Heart right ventricle (tissue), 16 donors: ENCODE results near the gene KHSRP. TPM values are rescaled to one million over a fixed set of nuclear protein-coding genes. Genes with fewer than 3 reads are reported as not detected.
"Not testable (repeated sequence)": the region's sequence is repeated elsewhere in the genome, so short reads cannot be mapped to it uniquely, and the experiment has no call there.

Experiments used
- ATAC-seq, 8 donors: fragments of 200-7000 bp; cut with Tn5 transposase; one replicate each; pipeline ENCODE4 v1.9.1; 2020; ENCODE audit warnings: mild to moderate bottlenecking in 8 of 8, moderate library complexity in 8 of 8, moderate number of reproducible peaks in 1 of 8
- DNase-seq, 2 donors: peaks; one replicate each; pipeline ENCODE4 v3.0.0-alpha.2; 2020
- H3K27ac ChIP-seq, 10 donors: fragments of 200-600 bp; sonication (generic) in 2 of 10; one replicate each; pipeline versions ENCODE4 v1.5.0 to v1.8.0; 2020 to 2022; ENCODE audit warnings: mild to moderate bottlenecking in 3 of 10
- H3K27me3 ChIP-seq, 7 donors: fragments of 200-600 bp; one replicate each; pipeline ENCODE4 v1.8.0; 2021 to 2022; ENCODE audit warnings: mild to moderate bottlenecking in 2 of 7
- H3K36me3 ChIP-seq, 9 donors: fragments of 200-600 bp; sonication (generic) in 1 of 9; one replicate each; pipeline versions ENCODE4 v1.5.0 to v1.8.0; 2020 to 2022; ENCODE audit warnings: mild to moderate bottlenecking in 2 of 9
- H3K4me1 ChIP-seq, 9 donors: fragments of 200-600 bp; sonication (generic) in 1 of 9; one replicate each; pipeline versions ENCODE4 v1.5.0 to v1.8.0; 2020 to 2022; ENCODE audit warnings: mild to moderate bottlenecking in 4 of 9
- H3K4me3 ChIP-seq, 10 donors: fragments of 200-600 bp; sonication (generic) in 2 of 10; one replicate each; pipeline versions ENCODE4 v1.5.0 to v1.8.0; 2020 to 2022; ENCODE audit warnings: mild to moderate bottlenecking in 7 of 10, moderate library complexity in 2 of 10
- H3K9me3 ChIP-seq, 11 donors: fragments of 200-600 bp in 10 of 11; sonication (generic) in 2 of 11; one replicate each; pipeline versions ENCODE4 v1.5.0 to v1.8.0; 2013 to 2022; ENCODE audit warnings: mild to moderate bottlenecking in 2 of 11, control low read depth in 1 of 11, moderate library complexity in 1 of 11
- WGBS, 2 donors: extraction: QIAGEN DNeasy Blood & Tissue Kit; methylation state at CpG; one replicate each; pipeline ENCODE4 v1.1.7; 2013; ENCODE audit warnings: inconsistent platforms in 1 of 2; 5-methylcytosine and 5-hydroxymethylcytosine counted together
- intact Hi-C, 10 donors: fragments of 100-400 bp; cut with DNase I; formaldehyde crosslinking; loops; one replicate each; pipeline versions ENCODE4 v1.11.1 to v1.14.2; 2022
- polyA plus RNA-seq, 2 donors: library from polyadenylated mRNA; stranded (reverse); fragments of 200-250 nt; gene quantifications; one replicate each; pipeline ENCODE4 v1.2.3, GENCODE V29; 2013
- total RNA-seq, 10 donors: library from RNA; stranded (reverse); fragmentation: NEBNext Ultra II Directional in 3 of 10; extraction: Animal tissue kit (Norgen Biotek cat#: 25700) in 3 of 10; gene quantifications; one replicate each; pipeline versions ENCODE4 v1.2.1 to v1.2.4, GENCODE V29; 2021 to 2023
- TF ChIP-seq, protein P1 (sequence below), 9 donors: fragments of 200-600 bp; sonication (generic) in 2 of 9; IDR thresholded peaks; one replicate each; pipeline versions ENCODE4 v1.5.0 to v1.8.0; 2021 to 2022; ENCODE audit warnings: antibody characterized with exemption in 9 of 9, mild to moderate bottlenecking in 5 of 9, moderate library complexity in 1 of 9
- donor health status: Arrhythmogenic right ventricular cardiomyopathy.
- donor health status: ischemic (EF 13 %, LVEDD 7.1; RV severe dilation, severe dysfunction).
- donor health status: healthy with polysubstance abuse.
- donor health status: DM: no; HTN: yes; CAD: no.
- donor health status: DM: no; HTN: no; CAD: no.
- donor health status: ischemic (EF 25% LVEDD 6.9; RV normal size, moderate dysfunction).
- donor health status: ischemic (EF 25% LVEDD 5.7; RV mildly dilated, moderate dysfunction).
- donor health status: healthy.
- donor health status: DM: yes; HTN: yes; CAD: no.
- donor health status: Ischemic cardiomyopathy.
- donor health status: ischemic (EF 35%, LVEDD 5.7; RV mildly dilated, moderate dysfunction).
- donor health status: nonischemic (EF 11% LVEDD 7.7; RV severe dilation, severe dysfunction).
- donor health status: DM: yes; HTN: yes; CAD: no.
- donor health status: PGD.
- donor health status: ischemic (EF 29% LVEDD 5.4; RV normal size, mild dysfunction).
- donor health status: nonischemic (EF 23%, LVEDD 6.1; RV moderate dilation, normal function).

KHSRP gene
- total and polyA plus RNA-seq, 12 donors, result 50.9 to 125 (median 86.4) TPM

DNA sequence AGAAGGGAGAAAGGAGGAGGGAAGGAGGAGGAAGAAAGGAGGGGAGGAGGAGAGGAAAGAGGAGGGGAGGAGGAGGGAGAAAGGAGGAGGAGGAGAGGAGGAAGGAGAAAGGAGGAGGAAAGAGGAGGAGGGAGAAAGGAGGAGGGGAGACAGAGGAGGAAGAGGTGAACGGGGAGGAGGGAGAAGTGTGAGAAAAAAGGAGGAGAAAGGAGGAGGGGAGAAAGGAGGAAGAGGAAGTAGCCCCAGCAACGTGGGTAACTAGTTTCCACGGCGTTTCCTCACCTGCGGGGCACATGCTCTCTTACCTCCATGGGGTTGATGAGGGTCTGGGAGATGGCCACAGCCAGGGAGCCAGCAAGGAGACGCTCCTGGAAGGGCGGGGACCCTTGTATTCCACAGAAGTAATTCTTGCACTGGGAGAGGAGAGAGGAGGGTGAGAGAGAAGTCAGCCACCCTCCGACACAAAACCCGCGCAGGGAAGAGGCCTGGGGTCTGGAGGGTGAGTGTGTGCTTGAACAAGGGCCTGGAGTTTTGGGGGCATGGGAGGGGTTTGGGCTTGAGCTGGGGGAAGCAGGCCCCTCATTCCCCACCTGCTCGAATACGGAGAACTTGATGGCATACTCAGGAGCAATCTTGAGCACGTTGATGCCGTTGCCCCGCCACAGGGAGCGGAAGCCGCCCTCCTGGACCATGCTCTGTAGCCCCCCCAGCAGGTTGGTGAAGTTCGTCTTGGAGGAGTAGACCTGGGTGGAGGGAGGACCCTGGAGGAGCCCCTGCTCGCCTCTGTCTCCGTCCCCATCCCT is 5.0 kb upstream of the KHSRP start:
- Histone ChIP-seq H3K9me3 (no peaks in the 10 kb centered on the region), H3K36me3 (no peaks in the 10 kb centered on the region), H3K27me3 (no peaks in the 10 kb centered on the region), H3K4me3 (no peak overlapping the region), H3K27ac (no peak overlapping the region), H3K4me1 (peaks cover 0 to 7% (median 4%) of the 10 kb centered on the region in 9 donors)
- DNase-seq, result no peak
- intact Hi-C loops, result loop anchor here in 1 of 10 donors (10.0 kb wide), 1 partner anchor 55 kb away; the partner anchor contains the start of genes ALKBH7 and PSPN
- ATAC-seq, result no peak
- TF ChIP-seq, protein P1, sequence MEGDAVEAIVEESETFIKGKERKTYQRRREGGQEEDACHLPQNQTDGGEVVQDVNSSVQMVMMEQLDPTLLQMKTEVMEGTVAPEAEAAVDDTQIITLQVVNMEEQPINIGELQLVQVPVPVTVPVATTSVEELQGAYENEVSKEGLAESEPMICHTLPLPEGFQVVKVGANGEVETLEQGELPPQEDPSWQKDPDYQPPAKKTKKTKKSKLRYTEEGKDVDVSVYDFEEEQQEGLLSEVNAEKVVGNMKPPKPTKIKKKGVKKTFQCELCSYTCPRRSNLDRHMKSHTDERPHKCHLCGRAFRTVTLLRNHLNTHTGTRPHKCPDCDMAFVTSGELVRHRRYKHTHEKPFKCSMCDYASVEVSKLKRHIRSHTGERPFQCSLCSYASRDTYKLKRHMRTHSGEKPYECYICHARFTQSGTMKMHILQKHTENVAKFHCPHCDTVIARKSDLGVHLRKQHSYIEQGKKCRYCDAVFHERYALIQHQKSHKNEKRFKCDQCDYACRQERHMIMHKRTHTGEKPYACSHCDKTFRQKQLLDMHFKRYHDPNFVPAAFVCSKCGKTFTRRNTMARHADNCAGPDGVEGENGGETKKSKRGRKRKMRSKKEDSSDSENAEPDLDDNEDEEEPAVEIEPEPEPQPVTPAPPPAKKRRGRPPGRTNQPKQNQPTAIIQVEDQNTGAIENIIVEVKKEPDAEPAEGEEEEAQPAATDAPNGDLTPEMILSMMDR (IDR thresholded peaks at IDR 0.05), result no peak
- 52 to 67% methylated on average over 20 of the region's 20 CpGs for WGBS, 2 donors

DNA sequence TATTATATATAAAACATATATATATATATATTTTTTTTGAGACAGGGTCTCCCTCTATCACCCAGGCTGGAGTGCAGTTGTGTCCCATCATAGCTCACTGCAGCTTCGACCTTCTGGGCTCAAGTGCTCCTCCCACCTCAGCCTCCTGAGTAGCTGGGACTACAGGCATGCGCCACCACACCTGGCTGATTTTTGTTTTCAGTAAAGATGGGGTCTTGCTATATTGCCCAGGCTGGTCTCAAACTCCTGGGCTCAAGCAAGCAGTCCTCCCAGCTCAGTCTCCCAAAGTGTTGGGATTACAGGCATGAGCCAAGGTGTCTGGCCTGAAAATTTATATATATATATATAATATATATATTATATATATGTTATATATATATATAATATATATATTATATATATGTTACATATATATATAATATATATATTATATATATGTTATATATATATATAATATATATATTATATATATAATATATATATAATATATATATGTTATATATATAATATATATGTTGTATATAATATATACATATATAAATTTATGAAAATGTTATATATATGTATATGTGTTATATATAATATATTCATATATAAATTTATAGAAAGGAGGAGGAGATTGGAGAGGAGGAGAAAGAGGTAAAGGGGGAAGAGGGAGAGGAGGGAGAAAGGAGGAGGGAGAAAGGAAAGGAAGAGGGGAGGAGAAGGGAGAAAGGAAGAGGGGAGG is 4.2 kb upstream of the KHSRP start:
- H3K36me3 ChIP-seq, H3K4me1 ChIP-seq, ATAC-seq, H3K9me3 ChIP-seq, H3K27me3 ChIP-seq, H3K27ac ChIP-seq, H3K4me3 ChIP-seq, DNase-seq: not testable (repeated sequence)
- WGBS, 2 donors, result 91 to 92% methylated on average over 2 of the region's 2 CpGs
- intact Hi-C loops, result loop anchor here in 1 of 10 donors (10.0 kb wide), 1 partner anchor 54 kb away; the partner anchor contains the start of genes ALKBH7 and PSPN

DNA sequence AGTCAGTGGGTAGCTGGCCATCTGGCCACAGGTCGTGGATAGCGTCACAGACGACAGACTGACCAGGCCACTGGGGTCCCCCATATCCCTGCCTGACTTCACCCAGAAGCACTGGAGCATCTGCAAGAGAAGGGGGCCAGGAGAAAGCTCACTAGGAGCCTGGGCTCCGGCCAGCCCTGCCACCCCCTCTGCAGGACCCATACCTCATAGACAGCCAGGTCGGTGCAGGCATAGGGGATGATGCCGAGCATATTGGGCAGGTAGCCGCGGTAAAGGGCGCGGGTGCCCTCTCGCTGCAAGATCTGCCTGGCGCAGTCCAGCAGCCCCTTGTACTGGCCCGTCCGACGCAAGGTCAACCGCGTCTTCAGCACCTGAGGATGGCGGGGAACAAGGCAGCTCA is 2.5 kb upstream of the KHSRP start:
- H3K9me3 ChIP-seq, result no peaks in the 10 kb centered on the region
- DNase-seq (no peak), ATAC-seq (no peak)
- TF ChIP-seq, protein P1 (IDR thresholded peaks at IDR 0.05), result no peak
- no peak overlapping the region for H3K4me3 ChIP-seq
- 93 to 97% methylated on average over 18 of the region's 18 CpGs for WGBS, 2 donors
- no peaks in the 10 kb centered on the region for H3K27me3 ChIP-seq
- intact Hi-C loops, result loop anchor here in 1 of 10 donors (10.0 kb wide), 1 partner anchor 52 kb away; the partner anchor contains the start of genes ALKBH7 and PSPN
- H3K36me3 ChIP-seq, result peaks cover 0 to 3% (median 0%) of the 10 kb centered on the region in 9 donors
- H3K4me1 ChIP-seq, result peaks cover 10 to 25% (median 22%) of the 10 kb centered on the region in 9 donors
- no peak overlapping the region for H3K27ac ChIP-seq

DNA sequence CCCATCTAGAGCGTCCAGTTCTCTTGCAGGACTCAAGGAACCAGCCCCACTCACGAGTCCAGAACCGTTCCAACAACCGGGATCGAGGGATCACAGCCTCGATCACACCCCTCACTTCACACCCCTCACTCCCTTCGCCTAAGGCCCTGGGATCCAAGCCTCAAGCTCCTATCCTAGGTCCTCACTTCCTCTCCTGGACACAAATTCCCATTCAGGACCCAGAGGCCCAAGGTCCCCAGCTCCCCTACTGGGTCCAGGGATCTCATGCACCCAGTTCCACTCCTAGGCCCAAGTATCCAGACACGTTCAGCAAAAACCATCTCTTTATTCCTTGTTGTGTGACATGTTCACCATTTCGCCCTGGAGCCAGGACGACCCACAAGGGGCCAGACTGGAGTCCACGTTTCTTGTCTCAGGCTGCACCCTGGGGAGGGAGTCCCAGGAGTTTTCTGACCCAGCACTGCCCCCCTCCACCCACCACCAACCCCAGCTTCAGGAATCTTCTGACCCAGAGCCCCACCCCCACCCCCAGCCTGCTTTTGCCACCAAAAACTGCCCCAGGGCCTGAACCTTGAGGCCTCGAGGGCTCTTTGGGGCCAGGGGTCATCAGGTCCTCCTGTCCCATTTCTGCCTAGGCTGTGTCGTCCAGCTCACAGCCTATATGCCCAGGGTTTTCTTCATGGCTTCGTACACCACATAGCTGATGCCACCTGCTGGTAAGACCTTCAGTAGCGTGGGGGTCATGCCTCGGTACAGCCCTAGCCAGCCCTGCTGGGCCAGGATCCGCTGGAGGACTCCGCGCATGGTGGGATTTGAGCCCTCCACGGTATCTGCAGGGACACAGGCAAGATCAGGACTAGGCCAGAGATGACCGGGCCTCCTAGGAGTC is 1.4 kb upstream of the KHSRP start:
- H3K4me1 ChIP-seq, result peaks cover 10 to 34% (median 29%) of the 10 kb centered on the region in 9 donors
- ATAC-seq (no peak), DNase-seq (no peak)
- peak overlapping the region in 9 of 10 donors; percentile 1 to 90 (median 30) for H3K4me3 ChIP-seq
- WGBS, 2 donors, result 89 to 92% methylated on average over 20 to 21 of the region's 21 CpGs
- TF ChIP-seq, protein P1 (IDR thresholded peaks at IDR 0.05), result peak in 2 of 9 donors; percentile 7 to 13
- intact Hi-C loops, result loop anchor here in 3 of 10 donors (1.0 to 10.0 kb wide), 4 partner anchors 33 to 53 kb away; partner anchors contain the start of genes ALKBH7 (in 3 of the 3), GTF2F1 (in 1 of the 3) and PSPN (in 1 of the 3)
- no peaks in the 10 kb centered on the region for H3K9me3 ChIP-seq
- peaks cover 0 to 15% (median 0%) of the 10 kb centered on the region in 9 donors for H3K36me3 ChIP-seq
- no peaks in the 10 kb centered on the region for H3K27me3 ChIP-seq
- H3K27ac ChIP-seq, result peak overlapping the region; percentile 32 to 94 (median 80)
